ENCODE measurements around the gene UXS1. TPM values are rescaled to one million over a fixed set of nuclear protein-coding genes. Genes with fewer than 3 reads are reported as not detected.

UXS1 gene
- total RNA-seq, 2 donors from 2014 or later, result 37.0 to 59.5 TPM

- Mint-ChIP-seq H3K27ac (no peak overlapping the region), H3K9me3 (no peaks in the 10 kb centered on the region), H3K36me3 (peaks cover 9 to 29% of the 10 kb centered on the region in 2 donors)
- DNase-seq (ENCODE audit: low spot score in 2 of 2) (no peak), ATAC-seq (no peak)
Measured at GRCh38 chr2:106130251-106130998, 63.7 kb downstream of the UXS1 start.

GRCh38 chr2:106129592-106129991, 64.5 kb downstream of the UXS1 start:
- Mint-ChIP-seq H3K36me3 (peaks cover 9 to 38% of the 10 kb centered on the region in 2 donors), H3K27ac (no peak overlapping the region), H3K9me3 (no peaks in the 10 kb centered on the region)
- no peak for ATAC-seq
- no peak for DNase-seq (ENCODE audit: low spot score in 2 of 2)

GRCh38 chr2:106129150-106129549, 65.0 kb downstream of the UXS1 start:
- Mint-ChIP-seq H3K9me3 (no peaks in the 10 kb centered on the region), H3K27ac (peak overlapping the region in 1 of 2 donors; percentile 31), H3K36me3 (peaks cover 9 to 41% of the 10 kb centered on the region in 2 donors)
- DNase-seq (ENCODE audit: low spot score in 2 of 2) (no peak), ATAC-seq (no peak)

- DNase-seq (ENCODE audit: low spot score in 2 of 2), result no peak
- Mint-ChIP-seq H3K27ac (peak overlapping the region; percentile 68 to 77), H3K36me3 (peaks cover 9 to 41% of the 10 kb centered on the region in 2 donors), H3K9me3 (no peaks in the 10 kb centered on the region)
- peak; percentile 16 to 39 for ATAC-seq
Measured at GRCh38 chr2:106127776-106128268, 66.3 kb downstream of the UXS1 start.

GRCh38 chr2:106127282-106127771, 66.8 kb downstream of the UXS1 start:
- ATAC-seq (peak; percentile 72 to 82), DNase-seq (ENCODE audit: low spot score in 2 of 2) (no peak)
- Mint-ChIP-seq H3K36me3 (peaks cover 9 to 41% of the 10 kb centered on the region in 2 donors), H3K9me3 (no peaks in the 10 kb centered on the region), H3K27ac (peak overlapping the region; percentile 68 to 77)

GRCh38 chr2:106126705-106127281, 67.3 kb downstream of the UXS1 start:
- no peak for ATAC-seq
- Mint-ChIP-seq H3K9me3 (no peaks in the 10 kb centered on the region), H3K27ac (peak overlapping the region in 1 of 2 donors; percentile 68), H3K36me3 (peaks cover 9 to 41% of the 10 kb centered on the region in 2 donors)
- no peak for DNase-seq (ENCODE audit: low spot score in 2 of 2)

- Mint-ChIP-seq H3K36me3 (peaks cover 9 to 41% of the 10 kb centered on the region in 2 donors), H3K9me3 (no peaks in the 10 kb centered on the region), H3K27ac (peak overlapping the region in 1 of 2 donors; percentile 7)
- no peak for DNase-seq (ENCODE audit: low spot score in 2 of 2)
- no peak for ATAC-seq
Measured at GRCh38 chr2:106126295-106126694, 67.8 kb downstream of the UXS1 start.

GRCh38 chr2:106124905-106125549, 69.1 kb downstream of the UXS1 start:
- H3K9me3 Mint-ChIP-seq, result no peaks in the 10 kb centered on the region
- peaks cover 9 to 41% of the 10 kb centered on the region in 2 donors for H3K36me3 Mint-ChIP-seq

GRCh38 chr2:106124106-106124756, 69.9 kb downstream of the UXS1 start:
- H3K36me3 Mint-ChIP-seq, result peaks cover 7 to 37% of the 10 kb centered on the region in 2 donors

More at GRCh38 chr2:106124905-106125549, 69.1 kb downstream of the UXS1 start:
- no peak for DNase-seq (ENCODE audit: low spot score in 2 of 2)
- peak overlapping the region; percentile 47 to 83 for H3K27ac Mint-ChIP-seq
- ATAC-seq, result no peak

GRCh38 chr2:106122157-106122556, 71.9 kb downstream of the UXS1 start:
- Mint-ChIP-seq H3K36me3 (peaks cover 0 to 19% of the 10 kb centered on the region in 2 donors), H3K9me3 (no peaks in the 10 kb centered on the region), H3K27ac (no peak overlapping the region)
- ATAC-seq (no peak), DNase-seq (ENCODE audit: low spot score in 2 of 2) (no peak)

More at GRCh38 chr2:106124106-106124756, 69.9 kb downstream of the UXS1 start:
- H3K9me3 Mint-ChIP-seq, result no peaks in the 10 kb centered on the region
- ATAC-seq (no peak), DNase-seq (ENCODE audit: low spot score in 2 of 2) (no peak)
- peak overlapping the region; percentile 47 to 50 for H3K27ac Mint-ChIP-seq

- peak overlapping the region in 1 of 2 donors; percentile 69 for H3K27ac Mint-ChIP-seq
- ATAC-seq (no peak), DNase-seq (ENCODE audit: low spot score in 2 of 2) (no peak)
- peaks cover 0 to 12% of the 10 kb centered on the region in 2 donors for H3K36me3 Mint-ChIP-seq
- no peaks in the 10 kb centered on the region for H3K9me3 Mint-ChIP-seq
Measured at GRCh38 chr2:106120432-106120831, 73.7 kb downstream of the UXS1 start.

- Mint-ChIP-seq H3K9me3 (no peaks in the 10 kb centered on the region), H3K27ac (peak overlapping the region in 1 of 2 donors; percentile 69), H3K36me3 (no peaks in the 10 kb centered on the region)
- no peak for DNase-seq (ENCODE audit: low spot score in 2 of 2)
- no peak for ATAC-seq
Measured at GRCh38 chr2:106119074-106119473, 75.0 kb downstream of the UXS1 start.

- H3K27ac Mint-ChIP-seq, result peak overlapping the region in 1 of 2 donors; percentile 55
- no peaks in the 10 kb centered on the region for H3K9me3 Mint-ChIP-seq
- DNase-seq (ENCODE audit: low spot score in 2 of 2) (no peak), ATAC-seq (no peak)
- H3K36me3 Mint-ChIP-seq, result no peaks in the 10 kb centered on the region
Measured at GRCh38 chr2:106117882-106118684, 76.0 kb downstream of the UXS1 start.

- Mint-ChIP-seq H3K9me3 (no peaks in the 10 kb centered on the region), H3K36me3 (no peaks in the 10 kb centered on the region), H3K27ac (no peak overlapping the region)
- DNase-seq (ENCODE audit: low spot score in 2 of 2) (no peak), ATAC-seq (no peak)
Measured at GRCh38 chr2:106117347-106117746, 76.8 kb downstream of the UXS1 start.

GRCh38 chr2:106116248-106116647, 77.9 kb downstream of the UXS1 start:
- Mint-ChIP-seq H3K9me3 (no peaks in the 10 kb centered on the region), H3K36me3 (no peaks in the 10 kb centered on the region), H3K27ac (peak overlapping the region; percentile 38)
- DNase-seq (ENCODE audit: low spot score in 2 of 2), result no peak
- ATAC-seq, result no peak

GRCh38 chr2:106115665-106116064, 78.4 kb downstream of the UXS1 start:
- Mint-ChIP-seq H3K27ac (peak overlapping the region; percentile 38 to 68), H3K9me3 (no peaks in the 10 kb centered on the region), H3K36me3 (no peaks in the 10 kb centered on the region)
- ATAC-seq (no peak), DNase-seq (ENCODE audit: low spot score in 2 of 2) (no peak)
